ENCODE measurements around the gene HSDL2.

HSDL2 gene

DNA sequence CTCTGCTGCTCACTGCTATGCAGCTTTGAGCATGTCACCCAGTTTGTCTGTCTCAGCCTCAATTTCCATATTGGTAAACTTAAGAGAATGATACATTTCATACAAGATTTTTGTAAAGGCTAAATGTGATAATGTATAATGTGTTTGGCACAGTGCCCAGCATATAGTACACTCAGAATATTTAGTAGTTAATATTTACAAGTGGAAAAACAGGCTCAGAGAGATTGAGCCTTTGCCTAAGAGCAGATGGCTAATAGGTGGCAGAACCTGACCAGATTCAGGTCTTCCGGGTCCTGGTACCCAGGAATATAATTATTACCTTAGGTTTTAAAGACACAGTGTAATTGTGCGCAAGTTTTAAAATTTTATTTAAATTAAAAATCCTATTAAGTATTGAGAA lies 59.9 kb downstream of the HSDL2 start:
- H3K27ac ChIP-seq: peak overlapping the region; percentile 79
- TF ChIP-seq, protein P1, sequence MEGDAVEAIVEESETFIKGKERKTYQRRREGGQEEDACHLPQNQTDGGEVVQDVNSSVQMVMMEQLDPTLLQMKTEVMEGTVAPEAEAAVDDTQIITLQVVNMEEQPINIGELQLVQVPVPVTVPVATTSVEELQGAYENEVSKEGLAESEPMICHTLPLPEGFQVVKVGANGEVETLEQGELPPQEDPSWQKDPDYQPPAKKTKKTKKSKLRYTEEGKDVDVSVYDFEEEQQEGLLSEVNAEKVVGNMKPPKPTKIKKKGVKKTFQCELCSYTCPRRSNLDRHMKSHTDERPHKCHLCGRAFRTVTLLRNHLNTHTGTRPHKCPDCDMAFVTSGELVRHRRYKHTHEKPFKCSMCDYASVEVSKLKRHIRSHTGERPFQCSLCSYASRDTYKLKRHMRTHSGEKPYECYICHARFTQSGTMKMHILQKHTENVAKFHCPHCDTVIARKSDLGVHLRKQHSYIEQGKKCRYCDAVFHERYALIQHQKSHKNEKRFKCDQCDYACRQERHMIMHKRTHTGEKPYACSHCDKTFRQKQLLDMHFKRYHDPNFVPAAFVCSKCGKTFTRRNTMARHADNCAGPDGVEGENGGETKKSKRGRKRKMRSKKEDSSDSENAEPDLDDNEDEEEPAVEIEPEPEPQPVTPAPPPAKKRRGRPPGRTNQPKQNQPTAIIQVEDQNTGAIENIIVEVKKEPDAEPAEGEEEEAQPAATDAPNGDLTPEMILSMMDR (conservative IDR thresholded peaks at IDR 0.05): no peak

GRCh38 chr9:112443200-112443599 lies 63.3 kb downstream of the HSDL2 start:
- TF ChIP-seq, protein P1 (conservative IDR thresholded peaks at IDR 0.05): peak; percentile 79
- H3K27ac ChIP-seq: no peak overlapping the region

- TF ChIP-seq, protein P1 (conservative IDR thresholded peaks at IDR 0.05): no peak
- H3K27ac ChIP-seq: no peak overlapping the region
Measured at GRCh38 chr9:112443636-112444035, 63.7 kb downstream of the HSDL2 start.

- no peak overlapping the region for H3K27ac ChIP-seq
Measured at GRCh38 chr9:112445196-112445595, 65.3 kb downstream of the HSDL2 start.

GRCh38 chr9:112446080-112446479 lies 66.2 kb downstream of the HSDL2 start:
- no peak overlapping the region for H3K27ac ChIP-seq
- TF ChIP-seq, protein P1 (conservative IDR thresholded peaks at IDR 0.05): no peak

More at GRCh38 chr9:112445196-112445595, 65.3 kb downstream of the HSDL2 start:
- TF ChIP-seq, protein P1 (conservative IDR thresholded peaks at IDR 0.05): no peak

DNA sequence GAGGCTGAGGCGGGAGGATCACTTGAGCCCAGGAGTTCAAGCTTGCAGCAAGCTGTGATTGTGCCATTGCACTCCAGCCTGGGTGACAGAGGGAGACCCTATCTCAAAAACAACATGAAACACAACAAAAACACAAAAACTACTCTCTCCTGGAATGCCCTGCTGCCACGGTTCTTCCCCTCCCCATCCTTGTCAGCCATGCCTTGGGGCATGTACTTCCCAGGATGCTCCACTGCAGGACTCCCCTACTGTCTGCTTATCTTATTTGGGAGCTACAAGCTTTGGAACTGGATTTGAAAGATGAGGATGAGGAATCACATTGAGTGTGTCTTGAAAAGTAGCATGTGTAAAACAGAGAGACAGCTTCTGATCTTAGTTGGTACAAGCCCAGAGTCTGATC lies 66.6 kb downstream of the HSDL2 start:
- TF ChIP-seq, protein P1 (conservative IDR thresholded peaks at IDR 0.05): no peak
- no peak overlapping the region for H3K27ac ChIP-seq

DNA sequence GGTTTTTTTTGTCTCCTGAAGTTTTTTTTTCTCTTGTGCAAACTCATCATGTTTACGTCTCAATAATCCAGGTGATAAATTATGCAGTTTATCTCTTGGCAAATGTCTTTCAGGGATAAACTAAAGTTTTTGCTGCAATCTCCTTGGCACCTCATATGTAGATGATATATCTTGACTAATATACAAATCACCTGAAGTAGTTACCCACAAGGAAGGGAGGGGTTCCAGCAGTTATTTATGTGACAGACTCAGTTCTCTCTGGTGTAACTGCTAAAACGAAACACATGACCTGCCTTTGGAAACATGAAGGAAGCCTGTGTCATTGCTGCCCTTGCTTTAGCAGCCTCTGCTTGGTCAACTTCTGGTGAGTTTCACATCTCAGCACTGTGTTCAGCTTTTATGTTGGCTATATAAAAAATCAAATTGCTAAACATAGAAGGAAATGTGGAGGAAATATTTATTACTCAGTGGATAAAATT lies 67.4 kb downstream of the HSDL2 start:
- no peak overlapping the region for H3K27ac ChIP-seq
- TF ChIP-seq, protein P1 (conservative IDR thresholded peaks at IDR 0.05): no peak
